HL-60/S4 treated with phorbol 12-myristate 13-acetate at 8.2 ng/mL for 4 days and 3 days (cell line): ENCODE results near the gene GMEB2.
"Not testable (repeated sequence)": the region's sequence is repeated elsewhere in the genome, so short reads cannot be mapped to it uniquely, and the experiment has no call there.

Experiments
- in situ Hi-C: fragments of 300-500 bp; cut with MboI; formaldehyde crosslinking; loops from 2 replicates; pipeline ENCODE4 v1.15.0; 2022; ENCODE audit warnings: low sequenced_read_pairs

Gene GMEB2

DNA sequence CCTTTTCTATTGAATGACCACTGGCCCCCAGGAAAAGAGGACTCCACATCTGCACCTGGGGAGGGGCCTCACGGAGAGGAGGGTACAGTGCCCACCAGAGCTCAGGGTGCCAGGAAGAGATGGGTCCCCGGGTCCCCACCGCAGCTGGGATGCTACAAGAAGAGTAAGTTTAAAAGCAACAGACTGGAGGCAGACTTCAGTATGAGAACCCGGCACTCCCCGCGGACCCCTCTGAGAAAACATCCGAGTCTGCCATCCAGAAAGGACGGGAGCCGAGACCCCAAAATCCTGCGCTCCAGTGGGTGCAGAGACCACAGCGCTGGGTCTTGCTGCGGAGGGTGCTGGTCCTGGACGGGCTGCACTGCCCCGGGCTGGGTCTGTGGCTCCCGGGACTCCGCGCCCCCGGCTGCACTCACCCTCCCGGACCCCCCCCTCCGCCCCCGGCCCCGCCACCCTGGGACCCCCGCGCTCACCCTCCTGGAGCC lies 53.2 kb downstream of the GMEB2 start:
- in situ Hi-C loops = no loop called here

DNA sequence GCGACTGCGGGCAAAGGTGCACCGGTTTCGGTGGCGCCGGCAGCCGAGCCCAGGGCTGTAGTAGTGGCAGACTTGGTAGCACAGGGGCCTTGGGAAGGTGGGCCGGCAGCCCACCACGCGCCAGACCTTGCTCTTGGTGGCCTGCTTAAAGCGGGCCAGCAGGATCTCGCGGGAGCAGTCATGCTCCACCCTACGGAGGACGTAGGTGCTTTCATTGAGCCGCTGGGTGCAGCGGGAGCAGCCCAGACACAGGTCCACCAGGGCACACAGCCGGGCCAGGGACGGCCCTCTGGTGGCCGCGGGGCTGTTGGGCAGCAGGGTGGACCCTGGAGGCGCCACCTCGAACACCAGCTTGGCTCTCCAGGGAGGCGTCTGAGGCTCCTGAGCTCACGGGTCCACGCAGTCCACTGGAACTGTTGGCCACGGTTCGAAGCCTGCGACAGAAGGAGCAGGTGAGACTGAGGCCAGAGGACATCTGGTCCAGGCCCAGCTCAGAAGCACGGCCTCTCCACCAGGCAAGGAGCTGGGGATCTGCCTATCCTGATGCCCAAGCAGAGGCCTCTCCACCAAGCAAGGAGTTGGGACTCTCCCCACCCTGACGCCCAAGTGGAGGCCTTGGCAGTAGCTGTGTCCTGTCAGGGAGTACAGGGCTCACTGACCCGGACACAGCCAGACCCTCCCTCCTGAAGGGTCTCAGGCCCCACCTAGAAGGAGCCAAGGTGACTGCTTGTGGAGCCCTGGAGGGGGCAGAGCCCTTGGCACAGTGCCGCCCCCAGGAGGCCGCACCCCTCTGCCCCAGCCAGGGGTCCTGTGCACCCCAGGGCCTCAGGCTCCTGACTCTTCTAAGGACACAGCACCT lies 53.9 kb downstream of the GMEB2 start:
- in situ Hi-C loops = no loop called here

DNA sequence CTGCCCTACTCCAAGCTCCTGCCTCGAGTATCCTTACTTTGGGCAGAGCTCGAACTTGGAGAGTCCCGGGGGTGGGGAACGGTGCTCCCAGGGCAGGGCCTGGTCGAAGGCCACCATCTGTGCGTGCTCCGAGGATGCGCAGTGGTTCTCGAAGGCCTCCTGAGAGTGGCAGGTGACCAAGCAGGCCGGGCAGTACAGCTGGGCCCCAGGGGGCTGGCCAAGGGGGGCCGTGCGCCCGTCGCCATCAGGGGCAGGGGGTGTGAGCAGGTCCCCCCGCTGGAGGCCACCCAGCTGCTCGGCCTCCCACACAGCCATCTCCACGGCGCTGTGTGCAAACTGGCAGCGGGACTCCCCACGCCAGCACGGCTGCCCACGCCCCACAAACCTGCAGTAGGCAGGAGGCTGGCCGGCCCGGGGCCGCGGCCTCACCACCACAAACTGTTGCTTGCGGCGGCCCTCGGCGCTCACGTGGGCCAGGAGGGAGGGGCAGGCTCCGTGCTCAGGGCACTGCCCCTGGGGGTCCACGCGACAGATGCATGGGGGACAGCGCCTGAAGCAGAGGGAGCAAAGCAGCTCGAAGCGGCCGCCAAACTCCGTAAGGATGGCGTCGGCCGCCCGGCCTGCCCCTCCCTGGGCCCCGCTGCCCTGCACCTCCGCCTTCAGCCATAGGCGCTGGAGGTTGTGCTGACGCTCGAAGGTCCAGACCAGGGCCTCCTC lies 54.7 kb downstream of the GMEB2 start:
- in situ Hi-C loops = no loop called here

DNA sequence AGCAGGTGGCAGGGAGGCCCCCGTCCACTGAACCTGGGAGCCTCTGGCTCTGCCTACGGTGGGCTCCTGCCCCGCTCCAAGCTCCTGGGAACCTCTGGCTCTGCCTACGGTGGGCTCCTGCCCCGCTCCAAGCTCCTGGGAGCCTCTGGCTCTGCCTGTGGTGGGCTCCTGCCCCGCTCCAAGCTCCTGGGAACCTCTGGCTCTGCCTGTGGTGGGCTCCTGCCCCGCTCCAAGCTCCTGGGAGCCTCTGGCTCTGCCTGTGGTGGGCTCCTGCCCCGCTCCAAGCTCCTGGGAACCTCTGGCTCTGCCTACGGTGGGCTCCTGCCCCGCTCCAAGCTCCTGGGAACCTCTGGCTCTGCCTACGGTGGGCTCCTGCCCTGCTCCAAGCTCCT lies 55.8 kb downstream of the GMEB2 start:
- in situ Hi-C loops = not testable (repeated sequence)

DNA sequence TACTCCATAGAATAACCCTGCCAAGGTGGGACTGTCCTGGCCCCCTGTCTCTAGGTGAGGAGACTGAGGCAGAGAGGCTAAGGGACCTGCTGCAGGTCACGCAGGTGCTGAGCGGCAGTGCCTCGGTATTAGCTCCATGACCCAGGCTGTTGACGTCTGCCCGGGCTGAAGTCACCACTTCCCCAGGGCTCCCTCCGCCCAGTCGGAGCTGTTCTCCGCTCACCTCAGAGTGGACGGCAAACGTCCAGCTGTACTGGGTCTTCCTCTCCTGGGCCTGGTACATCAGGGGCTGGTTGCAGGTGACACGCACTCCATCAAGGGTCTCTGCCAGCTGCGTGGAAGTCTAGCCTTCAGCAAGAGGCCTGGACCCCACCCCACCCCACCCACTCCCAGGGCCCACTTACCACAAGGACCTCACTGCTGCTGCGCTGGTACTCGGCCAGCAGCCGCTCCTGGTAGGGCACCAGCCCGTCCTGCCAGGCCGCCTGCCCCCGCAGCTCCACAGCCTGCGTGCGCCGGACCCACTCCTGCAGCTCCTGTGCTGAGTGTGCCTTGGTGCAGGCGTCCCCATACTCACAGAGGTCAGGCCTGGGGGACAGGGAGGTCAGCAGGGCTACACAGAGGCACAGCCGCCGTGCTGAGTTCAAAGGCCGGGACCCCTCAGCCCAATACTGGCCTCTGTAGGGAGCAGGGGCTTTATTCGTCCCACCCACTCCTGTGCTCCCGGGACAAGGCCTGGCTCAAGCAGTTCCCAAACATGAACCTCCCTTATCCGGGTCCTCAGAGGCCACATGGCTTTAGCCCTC lies 56.4 kb downstream of the GMEB2 start:
- in situ Hi-C loops = no loop called here

DNA sequence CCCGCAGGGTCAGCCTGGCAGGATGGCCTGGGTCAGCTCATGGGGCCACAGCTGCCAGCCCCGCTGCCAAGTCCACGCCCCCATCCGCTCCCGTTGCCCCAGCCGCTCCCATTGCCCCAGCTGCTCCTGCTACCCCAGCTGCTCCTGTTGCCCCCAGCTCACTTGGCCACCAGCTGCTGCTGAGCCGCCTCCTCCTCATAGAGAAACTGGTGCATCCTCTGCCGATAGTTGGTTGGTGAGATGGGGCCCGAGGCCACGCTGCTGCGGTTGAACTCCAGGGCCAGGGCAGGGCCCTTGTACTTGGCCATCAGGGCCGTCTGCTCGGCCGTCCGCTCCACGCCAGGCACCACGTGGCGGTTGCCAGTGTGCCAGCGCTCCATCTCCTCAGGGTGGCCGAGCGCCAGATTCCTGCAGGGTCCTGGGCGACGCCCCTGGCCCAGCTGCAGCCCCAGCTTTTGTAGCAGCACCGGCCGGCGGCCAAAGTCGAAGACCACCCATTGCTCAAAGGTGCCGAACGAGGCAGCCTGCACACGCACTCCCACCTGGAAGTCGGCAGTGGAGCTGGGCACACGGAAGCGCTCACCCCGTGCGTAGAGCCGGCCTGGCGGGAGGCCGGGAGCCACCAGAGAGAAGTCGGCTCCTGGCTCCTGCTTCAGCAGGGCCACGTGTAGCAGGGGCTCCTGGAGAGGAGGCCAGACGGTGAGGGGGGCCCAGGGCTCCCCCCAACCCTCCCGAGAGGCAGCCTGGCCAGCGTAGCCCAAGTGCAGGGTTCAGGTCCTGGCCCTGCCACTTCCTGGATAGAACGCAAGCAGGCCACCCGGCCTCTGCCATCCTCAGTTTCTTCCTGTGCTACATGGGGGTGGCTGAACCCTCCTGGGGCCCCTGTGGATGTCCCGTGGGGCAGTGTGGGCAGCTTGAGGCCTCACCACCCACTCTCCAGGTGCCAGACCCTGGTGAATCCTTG lies 57.6 kb downstream of the GMEB2 start:
- in situ Hi-C loops = no loop called here

DNA sequence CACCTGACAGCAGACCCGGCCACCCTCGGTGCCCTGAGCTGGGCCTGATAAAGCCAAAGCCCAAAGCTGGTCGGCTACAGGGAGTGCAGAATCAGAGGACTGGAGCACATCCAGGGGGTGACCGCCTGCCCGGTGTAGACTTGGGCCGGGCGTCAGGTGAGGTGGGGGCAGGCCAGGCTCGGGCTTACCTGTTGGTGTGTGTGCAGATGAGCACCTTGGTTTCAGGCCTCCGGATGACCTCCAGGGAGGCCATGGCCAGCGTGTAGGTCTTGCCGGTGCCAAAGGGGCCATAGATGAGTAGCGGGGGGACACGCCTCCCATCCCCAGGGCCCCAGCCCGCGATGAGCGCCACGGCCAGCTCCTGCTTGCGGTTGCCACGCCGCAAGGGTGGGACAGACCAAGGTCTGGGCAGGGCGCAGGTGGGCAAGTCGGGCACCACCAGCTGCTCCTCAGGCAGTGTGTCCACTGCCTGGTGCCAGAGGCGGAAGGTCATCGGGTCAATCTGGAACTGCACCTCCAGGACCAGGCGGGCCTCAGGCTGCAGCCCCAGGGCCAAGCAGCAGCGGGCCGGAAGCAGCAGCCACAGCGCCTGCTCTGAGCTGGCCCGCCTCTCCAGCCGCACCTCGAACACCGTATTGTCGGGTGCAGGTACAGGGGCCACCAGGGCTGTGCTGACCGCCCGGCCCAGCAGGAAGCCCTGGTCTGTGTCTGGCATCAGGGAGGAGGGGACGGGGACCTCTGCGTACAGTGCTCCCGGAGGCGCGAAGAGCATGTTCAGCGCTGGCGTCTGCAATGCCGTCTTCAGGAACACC lies 58.5 kb downstream of the GMEB2 start:
- in situ Hi-C loops = no loop called here

DNA sequence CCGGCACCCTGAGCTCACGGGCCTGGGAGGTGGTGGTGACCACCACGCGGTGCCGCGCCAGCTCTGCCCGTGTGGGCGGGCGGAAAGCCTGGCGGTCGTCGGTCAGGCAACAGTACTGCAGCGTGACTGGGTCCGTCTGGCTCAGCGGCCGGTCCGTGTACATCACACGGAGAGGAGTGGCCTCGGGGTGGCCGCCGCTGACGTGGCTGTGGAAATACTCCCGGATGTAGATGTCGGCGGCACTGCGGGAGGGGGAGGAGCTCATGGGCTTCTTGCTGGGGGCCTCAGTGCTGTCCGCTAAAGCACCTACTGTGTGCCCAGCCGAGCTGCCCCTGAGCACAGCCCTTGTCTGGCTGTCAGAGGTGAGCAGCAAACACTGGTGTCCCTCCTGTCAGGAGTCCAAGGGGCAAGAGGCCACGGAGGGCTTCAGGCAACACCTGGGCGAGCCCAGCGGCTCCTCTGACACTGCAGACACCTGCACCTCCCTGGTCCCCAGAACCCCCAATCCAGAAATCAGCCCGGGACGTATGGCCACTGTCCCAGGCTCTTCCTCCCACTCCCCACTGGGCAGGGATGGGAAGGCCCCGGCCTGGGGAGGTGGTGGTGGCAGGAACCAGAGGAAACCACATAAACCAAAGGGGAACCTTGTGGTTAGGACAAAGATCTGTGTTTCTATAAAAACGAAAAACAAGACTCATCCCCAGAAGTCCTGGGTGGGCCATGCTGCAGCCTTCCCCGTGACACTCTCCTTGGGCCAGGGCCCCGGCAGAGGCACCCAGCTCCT lies 59.3 kb downstream of the GMEB2 start:
- in situ Hi-C loops = no loop called here

DNA sequence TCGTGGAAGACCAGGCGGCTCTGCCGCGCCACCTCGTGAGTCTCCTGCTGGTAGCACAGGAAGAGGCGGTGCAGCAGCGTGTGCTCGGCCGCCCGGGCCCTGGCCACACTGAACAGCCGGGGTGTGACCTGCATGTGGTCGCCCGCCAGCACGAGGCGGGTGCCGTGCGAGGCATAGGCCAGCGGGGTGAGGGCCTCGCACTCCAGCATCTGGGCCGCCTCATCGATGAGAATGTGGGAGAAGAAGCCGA lies 59.8 kb downstream of the GMEB2 start:
- in situ Hi-C loops = no loop called here

DNA sequence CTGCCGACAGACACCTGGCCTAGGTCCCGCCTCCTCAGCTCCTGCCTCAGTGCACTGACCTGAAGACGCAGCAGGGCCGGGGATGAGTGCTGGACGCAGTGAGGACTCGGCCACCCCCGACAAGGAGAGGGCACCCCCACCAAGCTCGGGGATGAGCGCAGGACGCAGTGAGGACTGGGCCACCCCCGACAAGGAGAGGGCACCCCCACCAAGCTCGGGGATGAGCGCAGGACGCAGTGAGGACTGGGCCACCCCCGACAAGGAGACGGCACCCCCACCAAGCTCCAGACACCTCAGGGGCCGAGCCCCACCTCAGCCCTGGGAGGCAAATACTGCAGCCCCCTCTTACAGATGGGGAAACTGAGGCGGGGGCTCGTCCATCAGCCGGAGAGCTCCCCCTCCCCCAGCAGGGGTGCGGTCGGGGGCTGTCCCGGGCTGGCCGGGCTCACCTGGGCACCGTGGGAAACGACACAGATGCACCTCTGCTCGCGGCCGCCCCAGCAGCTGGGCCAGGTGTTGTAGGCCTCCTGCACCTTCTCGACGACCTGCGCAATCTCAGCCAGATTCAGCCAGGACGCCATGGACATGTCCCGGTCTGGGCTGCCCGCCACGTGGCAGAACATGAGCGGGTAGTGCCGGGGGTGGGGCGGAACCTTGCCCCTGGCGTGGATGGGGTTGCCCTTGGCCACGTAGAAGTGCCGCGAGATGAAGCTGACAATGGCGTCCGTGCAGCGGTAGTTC lies 60.3 kb downstream of the GMEB2 start:
- in situ Hi-C loops = no loop called here

DNA sequence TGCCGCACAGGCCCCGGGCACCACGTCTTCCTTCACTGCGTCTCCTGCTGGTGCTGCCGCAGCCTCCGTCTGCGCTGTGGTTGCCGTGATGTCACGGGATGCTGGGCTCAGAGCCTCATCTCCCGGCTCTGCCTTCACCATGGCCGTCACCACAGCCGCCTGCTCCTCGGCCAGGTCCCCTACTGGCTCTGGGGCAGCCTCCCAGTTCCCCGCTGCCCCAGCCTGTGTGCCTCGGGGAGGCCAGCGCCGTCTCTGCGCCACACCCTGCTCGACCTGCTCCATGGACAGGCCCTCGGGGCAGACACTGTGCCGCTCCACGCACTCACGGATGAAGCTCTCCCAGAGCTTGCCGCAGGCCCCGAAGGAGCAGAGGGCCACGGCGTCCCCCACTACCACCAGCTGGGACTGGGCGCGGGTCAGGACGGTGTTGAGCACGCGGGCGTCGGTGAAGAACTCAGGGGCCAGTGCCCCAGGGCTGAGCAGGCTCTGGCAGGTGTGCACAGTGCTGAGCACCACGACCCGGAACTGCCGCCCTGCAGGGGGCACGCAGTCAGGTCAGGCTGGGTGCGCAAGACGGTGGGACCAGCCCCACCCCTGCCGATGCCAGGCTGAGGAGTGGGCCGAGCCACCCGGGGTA lies 61.1 kb downstream of the GMEB2 start:
- in situ Hi-C loops = no loop called here

DNA sequence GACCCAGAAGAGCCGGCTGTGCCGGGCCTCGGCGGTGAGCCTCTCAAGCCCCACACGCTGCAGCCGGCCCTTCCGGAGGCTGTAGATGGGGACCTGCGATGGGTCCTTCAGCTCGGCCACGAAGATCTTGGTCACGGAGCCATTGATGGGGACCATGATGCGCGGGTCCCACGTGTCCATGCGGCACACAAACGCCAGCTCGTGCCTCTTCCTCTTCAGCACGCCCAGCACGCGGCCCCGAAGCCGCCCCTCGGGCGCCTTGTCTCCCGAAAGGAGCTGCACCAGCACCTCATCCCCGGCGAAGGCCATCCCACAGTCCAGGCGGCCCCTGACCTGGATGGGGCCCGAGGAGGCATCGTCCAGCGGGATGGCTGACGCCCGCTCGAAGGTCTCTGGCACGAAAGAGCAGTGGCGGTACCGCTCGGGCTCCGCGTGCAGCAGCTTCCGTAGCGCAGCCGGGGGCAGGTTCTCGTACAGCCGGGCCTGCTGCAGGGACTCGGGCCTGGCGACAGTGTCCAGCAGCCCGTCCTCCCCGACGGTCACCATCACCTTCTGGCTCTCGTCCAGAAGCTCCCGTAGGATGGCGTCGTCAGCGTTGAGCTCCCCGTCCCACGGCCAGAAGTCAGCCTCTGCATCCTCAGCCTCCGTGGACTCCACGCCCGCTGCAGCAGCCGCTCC lies 61.7 kb downstream of the GMEB2 start:
- in situ Hi-C loops = no loop called here

DNA sequence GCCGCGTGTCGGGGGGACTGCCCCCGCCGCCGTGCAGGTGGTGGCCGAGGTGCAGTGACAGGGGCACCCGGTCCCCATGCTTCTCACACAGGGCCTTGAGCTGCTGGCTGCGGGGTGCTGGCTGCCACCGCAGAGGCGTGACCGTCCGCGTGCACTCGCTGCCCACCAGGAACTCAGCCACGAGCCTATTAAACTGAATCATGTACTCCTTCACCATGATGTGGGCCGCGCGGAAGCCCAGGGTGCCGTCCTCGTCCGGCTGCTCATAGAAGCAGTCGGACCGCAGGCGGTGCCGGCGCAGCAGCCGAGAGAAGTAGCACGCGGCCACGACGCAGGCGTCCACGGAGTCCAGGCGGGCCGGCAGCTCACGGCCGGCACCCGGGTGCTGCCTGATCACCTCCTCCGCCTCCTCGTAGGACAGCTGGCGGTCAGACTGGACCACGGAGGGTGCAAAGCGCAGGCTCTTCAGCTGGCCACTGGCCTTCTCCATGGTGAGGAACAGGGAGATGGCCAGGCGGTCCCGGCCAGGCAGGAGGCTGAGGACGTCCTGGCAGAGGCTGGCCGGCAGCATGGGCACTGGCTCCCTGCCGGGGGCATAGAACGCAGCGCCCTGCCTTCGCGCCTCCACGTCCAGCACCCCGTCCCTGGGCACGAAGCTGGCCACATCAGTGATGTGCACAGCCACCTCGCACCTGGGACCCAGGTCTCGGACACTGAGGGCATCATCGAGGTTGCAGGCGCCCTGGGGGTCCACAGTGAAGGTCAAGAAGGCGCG lies 62.7 kb downstream of the GMEB2 start:
- in situ Hi-C loops = no loop called here

DNA sequence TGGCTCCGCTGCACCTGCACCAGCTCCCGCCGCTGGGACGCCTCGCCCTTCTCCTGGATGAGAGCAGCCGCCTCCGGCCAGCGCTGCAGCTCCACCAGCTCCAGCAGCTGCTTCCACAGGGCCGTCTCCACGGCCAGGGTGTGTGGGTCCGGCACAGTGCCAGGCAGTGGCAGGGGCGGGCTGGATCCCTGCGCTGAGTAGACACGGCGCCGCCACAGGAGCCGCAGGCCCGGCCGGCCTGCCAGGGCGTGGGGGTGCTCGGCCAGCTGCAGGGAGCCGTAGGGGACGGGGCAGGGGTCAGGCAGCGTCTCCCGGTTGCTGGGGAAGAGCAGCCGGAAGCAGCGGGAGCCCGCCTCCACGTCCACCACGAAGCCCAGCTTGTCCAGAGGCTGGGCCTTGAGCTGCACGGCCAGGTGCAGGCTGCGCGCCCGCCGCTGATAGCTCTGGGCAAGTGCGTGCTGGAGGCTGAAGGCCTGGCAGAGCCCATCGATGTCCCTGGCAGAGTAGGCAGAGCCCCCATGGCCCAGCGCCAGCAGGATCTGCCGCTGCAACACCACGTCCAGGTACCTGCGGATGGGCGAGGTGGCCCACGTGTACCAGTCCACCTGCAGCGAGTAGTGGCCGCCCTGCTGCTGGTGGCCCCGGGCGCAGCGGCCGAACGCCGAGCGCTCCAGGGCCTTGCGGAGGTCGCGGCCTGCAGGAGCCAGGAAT lies 63.5 kb downstream of the GMEB2 start:
- in situ Hi-C loops = no loop called here

DNA sequence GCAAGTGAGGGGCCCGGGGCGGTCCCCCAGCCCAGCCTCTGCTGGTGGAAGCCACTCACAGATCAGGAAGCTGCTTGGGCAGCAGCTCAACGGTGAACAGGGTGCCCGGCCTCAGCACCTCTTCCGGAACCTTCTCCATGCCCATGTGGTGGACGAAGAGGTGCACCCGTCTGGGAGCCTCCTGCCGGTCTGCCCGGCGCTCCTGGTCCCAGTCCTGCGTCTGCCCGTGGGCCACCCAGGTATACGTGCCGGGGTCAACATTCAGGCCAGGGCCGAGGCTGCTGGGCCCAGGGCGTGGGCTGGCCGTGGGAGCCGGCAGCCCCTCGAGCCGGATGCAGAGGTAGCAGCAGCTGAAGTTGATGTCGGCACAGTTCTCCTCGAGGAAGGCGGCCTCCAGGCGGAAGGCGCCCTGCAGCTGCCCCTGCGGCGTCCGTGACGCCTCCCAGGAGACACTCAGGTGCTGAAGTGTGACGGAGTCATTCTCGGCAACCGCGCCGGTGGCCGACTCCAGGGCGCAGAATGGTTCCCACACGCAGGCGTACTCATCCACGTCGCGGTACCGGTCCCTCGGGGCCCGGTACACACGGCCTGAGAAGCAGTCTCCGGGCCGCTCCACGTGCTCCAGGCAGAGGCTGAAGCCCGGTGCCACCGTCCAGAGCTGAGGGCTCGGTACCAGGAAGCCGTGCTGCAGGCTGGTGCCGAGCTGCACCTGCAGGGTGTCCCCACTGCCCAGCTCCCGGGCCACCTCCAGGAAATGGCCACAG lies 64.3 kb downstream of the GMEB2 start:
- in situ Hi-C loops = no loop called here
